GM19193 (cell line): ENCODE measurements around the gene FLAD1.

ENCODE experiments used
- POLR2A ChIP-seq: IDR thresholded peaks from 4 replicates; pipeline ENCODE4 v1.6.1; 2011; ENCODE audit not compliant: insufficient read depth, insufficient read length; ENCODE audit errors: extremely low read depth

FLAD1 gene

DNA sequence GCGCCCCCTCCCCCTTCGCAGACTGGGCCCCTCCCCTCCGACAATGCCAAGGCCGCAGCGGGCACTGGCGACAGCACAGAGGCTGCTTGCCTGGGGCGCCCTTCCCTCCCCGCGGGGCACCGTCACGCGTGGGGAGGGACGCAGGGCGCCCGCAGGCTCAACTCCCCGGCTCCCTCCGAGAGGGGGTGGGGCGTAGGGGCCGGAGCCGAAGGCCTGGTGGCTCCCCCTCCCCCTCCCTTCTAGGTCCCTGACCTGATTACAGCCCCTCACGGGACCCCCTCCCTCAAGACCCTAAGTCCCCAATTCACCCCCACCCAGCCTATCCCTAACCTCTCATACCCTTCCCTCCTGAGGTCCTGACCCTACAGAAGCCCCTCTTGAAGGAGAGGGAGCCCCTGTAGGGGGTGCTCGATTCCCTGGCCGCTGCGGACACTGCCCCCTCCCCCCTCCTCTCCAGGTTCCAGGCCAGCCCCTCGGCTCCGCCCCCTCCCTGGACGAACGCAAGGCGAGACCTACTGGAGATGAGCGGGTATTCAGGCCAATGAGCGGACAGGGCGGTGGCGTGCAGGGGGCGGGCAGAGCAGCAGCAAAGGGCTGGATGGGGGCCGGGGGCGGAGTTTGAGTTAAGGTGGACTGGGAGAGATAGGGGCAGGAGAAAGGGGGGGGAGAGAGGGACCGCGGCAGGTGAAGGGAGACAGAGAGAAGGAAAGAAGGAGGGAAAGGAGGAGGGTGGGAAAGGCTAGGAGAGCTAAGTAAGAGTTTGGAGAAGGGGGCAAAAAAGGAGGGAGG lies 18.7 kb downstream of the FLAD1 start:
- no peak for TF ChIP-seq POLR2A

- no peak for TF ChIP-seq POLR2A
Observed at GRCh38 chr1:155002464-155003226, 19.5 kb downstream of the FLAD1 start, which contains the start of gene ZBTB7B. ZBTB7B (plus strand) TSS chr1:155002802; CDS start chr1:155014661, 11,859 bp downstream.

DNA sequence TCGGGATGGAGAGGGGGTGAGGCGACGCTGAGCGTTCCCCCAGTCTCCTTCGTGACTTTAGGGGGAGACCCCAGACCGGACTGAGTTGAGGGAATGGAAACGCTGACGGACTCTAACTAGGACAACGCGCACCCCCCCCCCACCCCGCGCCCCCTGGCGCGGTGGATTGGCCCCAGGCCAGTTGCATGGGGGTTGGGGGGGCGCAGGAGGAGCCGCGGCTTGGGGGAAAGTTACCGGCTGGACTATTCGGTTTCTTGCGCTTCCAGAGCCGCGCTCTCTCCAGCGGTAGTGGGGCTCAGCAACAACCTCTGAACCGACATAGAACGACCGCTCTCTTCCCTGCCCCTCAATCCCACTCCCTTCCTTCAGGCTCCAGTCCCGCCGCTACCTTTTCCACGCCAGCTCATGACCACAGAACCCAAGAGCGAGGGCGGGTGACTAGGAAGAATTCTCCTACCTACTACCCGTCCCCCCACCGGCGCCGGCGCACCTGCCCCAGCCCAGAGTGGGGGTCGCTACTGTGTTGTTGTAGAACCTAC lies 20.2 kb downstream of the FLAD1 start:
- TF ChIP-seq POLR2A = no peak

GRCh38 chr1:155003766-155004351 lies 20.7 kb downstream of the FLAD1 start:
- no peak for TF ChIP-seq POLR2A

DNA sequence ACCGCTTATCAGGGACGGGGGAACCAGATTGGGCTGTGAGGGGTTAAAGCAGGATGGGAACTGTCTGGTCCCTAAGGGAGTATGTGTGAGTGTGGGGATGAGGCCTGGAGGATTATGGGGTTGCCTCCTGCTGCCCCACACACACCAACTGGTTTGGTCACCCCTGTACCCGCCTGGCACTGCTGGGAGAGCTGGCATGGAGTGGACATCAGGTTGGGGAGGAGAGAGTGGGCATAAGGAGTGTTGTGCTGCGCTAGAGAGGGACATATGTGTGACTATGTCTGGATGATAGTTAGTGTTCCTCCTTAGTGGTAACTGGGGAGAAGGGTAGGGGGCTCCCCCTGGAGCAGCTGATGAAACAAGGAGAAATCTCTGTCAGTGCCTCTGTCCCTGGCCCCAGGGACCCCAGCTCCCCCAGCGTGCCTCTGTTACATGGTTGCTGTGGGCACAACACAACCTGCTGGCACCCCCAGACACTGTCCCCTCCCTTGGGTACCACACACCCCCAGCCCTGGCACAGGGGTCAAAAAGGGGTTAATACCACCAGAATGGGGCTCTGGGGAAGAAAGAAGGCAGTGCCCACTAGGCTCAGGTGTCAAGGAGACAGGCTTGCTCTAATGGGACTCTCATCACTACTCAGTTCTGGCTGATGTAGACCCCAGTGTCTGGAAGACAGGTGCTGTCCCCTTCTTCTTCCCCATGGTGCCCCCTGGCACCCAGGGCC lies 21.4 kb downstream of the FLAD1 start:
- no peak for TF ChIP-seq POLR2A

DNA sequence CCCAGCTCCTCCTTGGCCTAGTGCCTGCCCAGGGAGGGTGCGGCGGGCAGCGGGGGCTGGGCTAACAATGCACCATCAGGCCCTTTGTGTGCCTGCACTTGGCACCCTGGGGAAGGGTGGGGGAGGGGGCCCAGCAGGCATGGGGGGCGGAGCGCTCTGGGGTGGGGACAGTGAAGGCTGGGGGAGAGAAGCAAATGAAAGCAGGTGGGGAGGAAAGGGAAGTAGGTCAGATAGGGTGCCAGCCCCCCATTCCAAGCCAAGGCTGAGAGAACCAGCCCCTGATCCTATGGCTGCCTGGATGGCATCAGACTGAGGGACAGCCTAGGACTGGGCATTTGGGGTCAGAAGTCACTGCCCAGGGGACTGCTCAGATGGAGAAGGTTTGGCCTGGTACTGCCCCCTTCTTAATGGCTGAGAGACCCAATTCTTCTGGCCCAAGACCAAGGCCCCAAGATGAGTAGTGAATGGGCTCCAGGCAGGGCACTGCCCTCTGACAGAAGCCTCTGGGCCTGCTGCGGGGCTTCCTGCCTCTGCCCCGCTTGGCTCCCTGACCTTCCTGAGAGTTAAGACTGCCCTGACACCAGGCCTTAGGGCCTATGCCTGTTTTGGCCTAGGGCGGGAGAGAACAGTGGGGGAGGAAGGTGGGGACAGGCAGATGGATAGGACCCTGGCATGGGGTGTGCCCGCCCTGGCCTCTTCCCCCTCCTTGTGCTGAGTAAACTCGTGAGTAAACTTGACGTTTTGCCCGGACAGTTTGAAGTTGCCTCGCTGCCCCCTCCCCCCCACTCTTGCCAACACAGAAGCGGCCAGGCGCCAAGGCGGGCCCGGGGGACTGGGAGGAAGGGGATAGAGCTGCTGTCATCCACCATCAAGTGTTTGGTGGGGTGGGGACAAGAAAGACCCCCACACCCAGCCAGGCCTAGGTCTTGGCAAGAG lies 22.2 kb downstream of the FLAD1 start:
- no peak for TF ChIP-seq POLR2A

- TF ChIP-seq POLR2A = no peak
Observed at GRCh38 chr1:155006601-155007101, 23.5 kb downstream of the FLAD1 start.

DNA sequence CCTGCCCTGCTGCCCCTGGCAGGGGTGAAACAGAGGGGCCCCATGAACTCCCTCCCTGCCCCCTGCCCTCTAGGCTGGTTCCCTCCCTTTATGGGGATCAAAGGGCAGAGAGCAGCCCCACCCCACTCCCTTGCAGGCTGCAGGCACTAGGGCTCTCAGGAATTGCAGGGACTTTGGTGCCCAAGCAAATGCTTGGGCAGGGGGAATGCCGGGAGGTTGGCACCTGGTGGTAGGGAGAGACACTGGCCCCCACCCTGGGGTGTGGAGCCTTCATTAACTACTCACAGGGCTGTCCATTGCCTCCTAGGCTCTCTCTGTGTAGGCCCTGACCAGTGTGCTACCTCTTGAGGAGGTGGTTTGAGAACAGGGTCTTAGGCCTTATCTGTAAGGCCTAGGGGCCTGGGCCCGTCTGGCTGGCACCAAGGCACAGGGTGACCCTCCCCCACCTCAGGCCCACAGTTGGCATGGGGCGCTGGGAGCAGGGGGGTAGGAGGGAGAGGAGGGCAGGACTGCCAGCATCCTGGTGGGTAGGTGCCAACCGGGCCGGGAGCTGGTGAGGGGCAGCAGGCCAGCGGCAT lies 24.2 kb downstream of the FLAD1 start:
- no peak for TF ChIP-seq POLR2A

GRCh38 chr1:155008015-155008941 lies 25.1 kb downstream of the FLAD1 start:
- TF ChIP-seq POLR2A = no peak

GRCh38 chr1:155009221-155009711 lies 26.1 kb downstream of the FLAD1 start:
- no peak for TF ChIP-seq POLR2A

DNA sequence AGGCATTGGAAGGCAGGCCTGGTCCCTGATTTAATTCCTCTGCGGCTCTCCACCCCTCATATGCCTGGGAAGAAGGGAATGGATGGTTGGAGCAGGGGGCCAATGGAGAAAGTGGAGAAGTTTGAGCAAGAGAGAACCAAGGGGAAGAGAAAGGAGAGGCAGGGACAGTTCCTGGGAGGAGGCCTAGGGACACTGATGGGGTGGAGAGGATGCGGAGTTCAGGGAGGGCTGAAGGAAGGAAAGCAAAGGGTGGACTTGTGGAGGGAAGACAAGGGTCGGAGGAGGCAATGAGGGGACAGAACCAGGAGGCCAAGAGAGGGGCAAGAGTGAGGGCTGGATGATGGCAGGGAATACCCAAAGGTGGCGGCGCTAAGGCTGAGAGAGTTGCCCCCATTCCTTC lies 26.6 kb downstream of the FLAD1 start:
- TF ChIP-seq POLR2A = no peak
